Calu3 (cell line): Measurements from ENCODE around the gene PPM1L. TPM values are rescaled to one million over a fixed set of nuclear protein-coding genes. Genes with fewer than 3 reads are reported as not detected.

Experiments
- BruUV-seq: library from RNA; stranded (reverse); fragments of 400-500 nt; replicated peaks from 2 replicates; lab custom pipeline; 2021; lab: Mats Ljungman, UMichigan
- CTCF ChIA-PET: fragments of 300-600 bp; sonication (Branson Sonifier 250); formaldehyde crosslinking; loops from one replicate; lab custom pipeline; 2022; ENCODE audit warnings: antibody characterized with exemption; lab: Charles Lee
- DNase-seq: peaks from one replicate; pipeline ENCODE4 v3.0.0; 2022
- H3K27ac Mint-ChIP-seq: one replicate; pipeline ENCODE4 v1.8.0; 2022; ENCODE audit warnings: mixed read lengths; ENCODE audit not compliant: unreplicated experiment
- H3K27me3 Mint-ChIP-seq: one replicate; pipeline ENCODE4 v1.8.0; 2022; ENCODE audit warnings: mixed read lengths; ENCODE audit not compliant: unreplicated experiment
- H3K36me3 Mint-ChIP-seq: one replicate; pipeline ENCODE4 v1.8.0; 2022; ENCODE audit warnings: mild to moderate bottlenecking, moderate library complexity, mixed read lengths; ENCODE audit not compliant: insufficient read depth, unreplicated experiment
- H3K4me1 Mint-ChIP-seq: one replicate; pipeline ENCODE4 v1.8.0; 2022; ENCODE audit warnings: mild to moderate bottlenecking, low read depth, mixed read lengths; ENCODE audit not compliant: unreplicated experiment
- H3K4me3 Mint-ChIP-seq: one replicate; pipeline ENCODE4 v1.8.0; 2022; ENCODE audit warnings: mild to moderate bottlenecking, low read depth, moderate library complexity, mixed read lengths; ENCODE audit not compliant: unreplicated experiment
- H3K9me3 Mint-ChIP-seq: one replicate; pipeline ENCODE4 v1.8.0; 2022; ENCODE audit warnings: low read depth, mixed read lengths; ENCODE audit not compliant: unreplicated experiment
- CTCF ChIP-seq: fragments of 200-600 bp; IDR thresholded peaks from one replicate; pipeline ENCODE4 v1.8.0; 2022; ENCODE audit warnings: antibody characterized with exemption; ENCODE audit not compliant: unreplicated experiment
- intact Hi-C: fragments of 100-400 bp; cut with micrococcal nuclease; formaldehyde crosslinking; loops from one replicate; pipeline ENCODE4 v1.10.0; 2022; ENCODE audit not compliant: unreplicated experiment
- total RNA-seq: library from RNA; stranded (reverse); gene quantifications from 2 replicates; pipeline ENCODE4 v1.2.3, GENCODE V29; 2022

The PPM1L gene
- total RNA-seq, 1 experiment from 2014 or later: 18.4 TPM

DNA sequence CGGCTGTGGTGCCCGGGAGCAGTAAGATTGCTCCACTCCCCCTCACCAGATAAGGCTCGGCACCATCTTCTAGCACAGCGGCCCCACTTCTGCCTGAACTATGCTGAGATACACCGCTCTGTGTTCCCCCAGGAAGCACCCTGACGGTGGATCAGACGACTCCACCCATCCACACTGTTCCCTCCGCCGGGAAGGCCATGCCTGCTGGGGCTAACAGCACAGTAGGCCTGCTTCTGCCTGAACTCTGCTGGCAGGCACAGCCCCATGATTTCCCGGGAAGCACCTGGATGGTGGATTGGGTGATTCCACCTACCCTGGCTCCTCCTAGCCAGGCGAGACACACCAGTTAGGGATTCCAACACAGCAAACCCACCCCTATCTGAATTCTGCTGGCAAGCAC is 36.3 kb upstream of the PPM1L start:
- TF ChIP-seq CTCF: no peak
- Mint-ChIP-seq H3K27ac (no peak overlapping the region), H3K4me3 (no peak overlapping the region), H3K4me1 (no peaks in the 10 kb centered on the region), H3K9me3 (peaks cover 2% of the 10 kb centered on the region), H3K27me3 (no peaks in the 10 kb centered on the region), H3K36me3 (no peaks in the 10 kb centered on the region)
- BruUV-seq: no TSS peak
- CTCF ChIA-PET: no interaction called here
- DNase-seq: no peak
- intact Hi-C loops: loop anchor here (1.0 kb wide), 1 partner anchor 142 kb away; no protein-coding TSS in a partner anchor

GRCh38 chr3:160720123-160720746 is 35.8 kb upstream of the PPM1L start:
- H3K36me3 Mint-ChIP-seq: no peaks in the 10 kb centered on the region
- CTCF ChIA-PET: no interaction called here
- no peaks in the 10 kb centered on the region for H3K4me1 Mint-ChIP-seq
- no peaks in the 10 kb centered on the region for H3K27me3 Mint-ChIP-seq
- H3K9me3 Mint-ChIP-seq: peaks cover 2% of the 10 kb centered on the region
- intact Hi-C loops: loop anchor here (1.0 kb wide), 1 partner anchor 143 kb away; no protein-coding TSS in a partner anchor
- H3K4me3 Mint-ChIP-seq: no peak overlapping the region
- TF ChIP-seq CTCF: peak; percentile 60
- no TSS peak for BruUV-seq
- DNase-seq: peak; percentile 44
- no peak overlapping the region for H3K27ac Mint-ChIP-seq

DNA sequence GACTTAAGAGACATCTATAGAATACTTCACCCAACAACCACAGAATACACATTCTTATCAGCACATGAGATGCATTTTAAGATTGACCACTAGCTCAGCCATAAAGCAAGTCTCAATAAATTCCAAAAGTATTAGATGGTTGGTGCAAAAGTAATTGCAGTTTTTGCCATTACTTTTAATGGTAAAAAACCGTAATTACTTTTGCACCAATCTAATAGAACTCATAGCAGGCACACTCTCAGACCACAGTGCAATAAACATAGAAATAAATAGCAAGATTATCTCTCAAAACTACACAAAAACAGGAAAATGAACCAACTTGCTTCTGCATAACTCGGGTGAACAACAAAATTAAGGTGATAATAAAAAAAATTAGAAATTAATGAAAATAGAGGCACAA is 33.7 kb upstream of the PPM1L start:
- Mint-ChIP-seq H3K4me1 (no peaks in the 10 kb centered on the region), H3K27me3 (no peaks in the 10 kb centered on the region), H3K36me3 (no peaks in the 10 kb centered on the region), H3K4me3 (no peak overlapping the region), H3K27ac (no peak overlapping the region), H3K9me3 (peaks cover 2% of the 10 kb centered on the region)
- TF ChIP-seq CTCF: no peak
- CTCF ChIA-PET: no interaction called here
- BruUV-seq: no TSS peak
- no peak for DNase-seq
- intact Hi-C loops: no loop called here

DNA sequence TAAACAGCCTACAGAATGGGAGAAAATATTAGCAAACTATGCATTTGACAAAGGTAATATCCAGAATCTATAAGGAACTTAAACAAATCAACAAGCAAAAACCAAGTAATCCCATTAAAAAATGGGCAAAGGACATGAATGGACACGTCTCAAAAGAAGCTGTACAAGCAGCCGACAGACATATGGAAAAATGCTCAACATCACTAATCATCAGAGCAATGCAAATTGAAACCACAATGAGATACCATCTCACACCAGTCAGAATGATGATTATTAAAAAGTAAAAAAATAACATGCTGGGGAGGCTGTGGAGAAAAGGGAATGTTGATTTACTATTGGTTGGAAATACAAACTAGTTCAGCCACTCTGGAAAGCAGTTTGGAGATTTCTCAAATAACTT is 30.7 kb upstream of the PPM1L start:
- no peak for TF ChIP-seq CTCF
- Mint-ChIP-seq H3K36me3 (no peaks in the 10 kb centered on the region), H3K9me3 (peaks cover 2% of the 10 kb centered on the region), H3K4me3 (no peak overlapping the region), H3K27me3 (no peaks in the 10 kb centered on the region), H3K27ac (no peak overlapping the region), H3K4me1 (no peaks in the 10 kb centered on the region)
- intact Hi-C loops: no loop called here
- CTCF ChIA-PET: no interaction called here
- no TSS peak for BruUV-seq
- no peak for DNase-seq
